GM18861 (cell line): ENCODE data around the gene PDE11A.
"Not testable (repeated sequence)": the region's sequence is repeated elsewhere in the genome, so short reads cannot be mapped to it uniquely, and the experiment has no call there.

Experiments
- ATAC-seq: cut with Tn5 transposase; IDR thresholded peaks from one replicate; pipeline ENCODE4 v1.9.1; 2021; ENCODE audit not compliant: unreplicated experiment

PDE11A gene

DNA sequence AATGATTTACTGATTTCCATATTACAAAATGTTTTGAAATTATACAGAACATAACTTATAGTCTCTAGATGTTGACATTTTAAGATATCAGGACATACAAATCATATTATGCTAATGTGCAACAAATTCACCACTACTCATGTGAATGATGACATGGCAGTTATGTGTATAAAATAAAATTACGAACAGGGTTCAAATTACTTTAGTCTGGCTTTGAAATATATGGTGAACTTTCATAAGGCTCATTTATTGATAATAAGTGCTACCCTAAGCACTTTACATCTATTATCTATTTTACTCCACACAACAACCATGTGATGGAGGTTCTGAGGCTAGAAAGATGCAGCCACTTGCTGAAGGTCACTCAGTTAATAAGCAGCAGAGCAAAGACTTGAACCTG lies 62.8 kb downstream of the PDE11A start:
- ATAC-seq: no peak

DNA sequence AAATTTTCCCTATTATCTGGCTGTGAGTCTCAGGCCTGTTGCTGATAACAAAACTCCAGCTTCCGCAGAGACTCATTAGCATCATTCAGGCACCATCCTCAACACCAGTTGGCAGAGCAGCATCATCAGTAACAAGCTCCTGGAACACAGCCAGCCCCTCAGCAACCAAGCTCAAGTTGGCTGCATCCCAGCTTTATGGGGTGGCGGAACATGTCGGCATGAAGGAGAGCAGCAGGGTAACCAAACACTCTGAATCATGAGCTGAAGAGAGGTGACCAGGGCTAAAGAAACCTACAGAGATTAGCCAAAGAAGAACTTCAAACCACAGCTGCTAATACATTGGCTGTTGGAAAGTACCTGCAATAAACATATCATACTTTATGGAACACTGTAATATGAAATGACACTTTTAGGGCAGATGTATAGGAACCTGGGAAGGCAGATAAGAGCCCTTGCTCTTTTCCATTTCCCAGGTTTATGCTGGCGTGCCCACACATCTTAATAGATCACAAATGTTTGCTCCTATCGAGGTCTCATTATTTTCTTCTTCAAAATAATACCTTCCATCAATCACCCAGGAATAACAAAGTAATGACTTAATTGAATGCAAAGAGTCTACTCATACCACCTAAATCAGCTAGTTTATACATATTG lies 63.8 kb downstream of the PDE11A start:
- no peak for ATAC-seq

DNA sequence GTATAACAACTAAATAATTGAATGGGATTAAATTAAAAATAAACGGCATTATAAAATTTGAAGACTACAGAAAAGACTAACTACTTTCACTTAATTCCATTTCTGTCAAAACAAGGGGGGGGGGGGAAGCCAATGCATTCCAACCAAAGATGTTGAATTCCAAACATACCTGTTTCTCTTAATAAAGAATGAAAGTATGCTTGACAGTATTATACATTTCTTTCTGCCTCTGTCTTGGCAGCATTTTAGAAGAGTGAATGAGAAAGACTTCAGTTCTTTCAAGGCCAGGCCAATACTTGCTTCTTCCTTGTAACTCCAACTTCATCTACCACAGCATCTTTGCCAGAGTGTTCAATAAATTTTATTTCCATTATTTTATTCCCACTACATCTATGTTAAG lies 65.9 kb downstream of the PDE11A start:
- ATAC-seq: no peak

DNA sequence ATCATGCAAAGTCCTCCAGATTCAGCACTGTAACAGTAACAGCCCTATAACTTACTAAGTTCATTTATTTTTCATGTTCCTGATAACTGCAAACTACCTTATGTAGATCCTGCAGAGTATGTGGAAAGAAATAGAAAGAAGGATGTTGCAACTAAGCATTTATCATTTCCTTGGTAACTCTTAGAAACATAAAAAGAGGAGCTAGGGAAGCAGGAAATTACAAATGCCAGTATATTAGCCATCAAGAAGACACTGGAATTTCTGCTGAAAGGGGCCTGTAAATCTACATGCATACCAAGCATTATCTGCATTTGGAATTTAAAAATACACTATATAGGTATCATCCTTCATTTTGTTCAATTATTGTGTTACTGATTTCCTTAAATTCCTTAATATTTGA lies 66.8 kb downstream of the PDE11A start:
- ATAC-seq: no peak

DNA sequence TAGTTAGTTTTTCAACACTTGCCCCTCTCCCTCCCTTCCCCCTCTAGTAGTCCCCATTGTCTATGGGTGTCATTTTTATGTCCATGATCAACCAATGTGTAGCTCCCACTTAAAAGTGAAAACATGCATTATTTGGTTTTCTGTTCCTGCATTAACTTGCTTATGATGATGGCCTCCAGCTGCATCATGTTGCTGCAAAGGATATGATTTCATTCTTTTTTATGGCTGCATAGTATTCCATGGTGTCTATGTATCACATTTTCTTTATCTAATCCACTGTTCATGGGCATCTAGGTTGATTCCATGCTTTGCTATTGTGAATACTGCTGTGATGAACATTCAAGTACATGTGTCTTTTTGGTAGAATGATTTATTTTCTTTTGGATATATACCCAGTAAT lies 70.5 kb downstream of the PDE11A start:
- no peak for ATAC-seq

DNA sequence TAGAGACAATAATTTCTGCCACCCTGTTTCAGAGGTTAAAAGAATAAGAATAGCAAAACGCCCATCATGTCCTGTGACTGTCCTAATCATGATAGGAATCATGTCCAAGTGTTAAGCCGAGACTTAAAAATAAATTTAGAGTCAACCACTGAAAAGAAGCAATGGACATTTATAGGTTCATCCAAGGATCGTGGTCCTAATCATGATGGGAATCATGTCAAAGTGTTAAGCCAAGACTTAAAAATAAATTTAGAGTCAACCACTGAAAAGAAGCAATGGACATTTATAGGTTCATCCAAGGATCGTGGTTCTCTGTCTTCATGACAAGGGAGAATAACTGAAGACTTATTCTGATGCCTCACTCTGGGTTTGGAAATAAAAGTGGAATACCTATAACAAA lies 73.6 kb downstream of the PDE11A start:
- no peak for ATAC-seq

DNA sequence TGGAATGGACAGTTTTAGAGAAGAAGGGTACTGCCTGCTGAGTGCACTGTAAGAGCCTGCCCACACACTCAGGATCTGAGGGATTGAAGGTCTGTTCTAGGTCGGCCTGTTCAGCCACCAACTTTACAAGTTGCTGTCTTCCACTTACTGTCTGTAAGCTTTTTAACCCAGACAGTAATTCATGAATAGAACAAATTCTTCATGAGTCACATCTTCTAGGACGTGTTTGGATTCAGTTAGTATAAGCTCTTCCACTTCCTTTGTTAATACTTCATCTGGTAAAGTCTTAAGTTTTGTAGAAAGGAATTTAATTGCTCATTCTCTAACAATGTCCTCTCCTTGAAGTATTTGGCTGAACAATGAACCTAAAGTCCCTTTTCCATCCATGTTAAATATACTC lies 74.6 kb downstream of the PDE11A start:
- no peak for ATAC-seq

DNA sequence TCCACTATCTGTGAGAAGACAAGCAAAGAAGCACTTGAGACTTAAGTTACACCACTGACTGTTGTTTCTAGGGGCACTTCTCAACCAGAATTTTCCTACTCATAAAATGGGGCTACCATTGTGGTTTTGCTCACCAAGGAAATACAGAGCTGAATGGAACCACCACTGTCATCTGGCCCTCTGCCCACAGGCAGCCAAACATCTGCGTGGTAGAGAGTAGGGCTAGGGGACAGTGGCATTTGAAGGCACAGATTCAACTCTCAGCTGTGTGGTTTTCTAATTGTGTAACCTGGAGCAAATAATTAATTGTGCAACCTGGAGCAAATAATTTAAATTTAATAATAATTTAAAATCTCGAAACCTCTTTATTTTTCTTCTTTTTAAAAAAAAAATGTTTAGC lies 79.6 kb downstream of the PDE11A start:
- ATAC-seq: no peak

DNA sequence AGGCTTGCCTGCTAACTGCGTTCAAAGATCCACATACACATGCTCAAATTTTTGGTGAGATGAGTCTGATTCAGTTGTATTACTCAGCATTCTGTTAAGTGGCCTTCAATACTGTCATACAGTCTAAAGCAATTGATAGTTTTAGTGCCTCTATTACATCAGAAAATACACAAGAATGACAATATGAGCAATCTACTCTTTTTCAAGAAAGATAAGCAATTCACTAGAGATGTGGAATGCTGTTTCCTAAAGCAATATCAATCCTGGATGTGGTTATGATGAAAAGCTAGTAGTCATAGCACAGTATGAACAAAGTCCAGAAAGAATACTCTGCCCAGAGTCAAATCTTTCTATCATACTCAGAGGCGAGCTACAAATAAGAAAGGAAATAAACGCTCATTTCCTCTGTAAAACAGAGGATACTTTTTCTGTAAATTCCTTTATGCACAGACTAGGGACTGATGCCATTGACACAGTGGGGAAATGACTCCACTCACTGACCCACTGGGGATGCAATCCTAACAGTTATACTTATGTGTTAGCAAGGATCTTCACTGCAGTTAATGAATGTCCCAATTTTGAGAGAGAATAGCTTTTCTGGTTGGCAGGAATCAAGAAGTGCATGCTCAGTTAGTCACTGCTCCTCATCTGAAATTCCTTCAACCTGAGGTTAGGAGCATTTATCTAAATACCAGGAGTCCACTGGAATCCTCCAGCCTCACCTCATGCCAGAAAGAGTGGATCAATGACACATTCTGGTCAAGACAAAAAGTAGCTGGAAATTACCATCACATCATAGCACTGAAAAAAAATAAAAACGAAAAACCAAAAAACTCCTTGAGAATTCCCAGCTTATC lies 83.3 kb downstream of the PDE11A start:
- no peak for ATAC-seq

DNA sequence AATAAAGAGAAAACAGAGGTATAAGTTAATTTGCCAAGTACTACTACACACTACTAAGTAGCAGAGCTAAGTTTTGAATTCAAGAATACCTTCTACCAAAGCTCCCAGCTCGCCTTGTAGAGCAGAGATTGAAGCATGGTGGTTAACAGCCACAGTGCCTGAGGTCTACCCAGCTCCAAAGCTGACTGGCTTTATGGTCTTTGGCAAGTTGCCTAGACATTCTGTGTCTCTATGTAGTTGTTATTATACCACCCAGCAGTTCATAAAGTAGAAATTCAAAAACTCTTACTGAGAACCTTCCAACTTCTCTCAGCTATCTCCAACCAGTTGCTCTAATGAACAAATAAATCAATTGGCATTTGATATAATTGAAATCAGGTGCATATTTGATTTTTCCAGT lies 87.8 kb downstream of the PDE11A start:
- ATAC-seq: no peak

DNA sequence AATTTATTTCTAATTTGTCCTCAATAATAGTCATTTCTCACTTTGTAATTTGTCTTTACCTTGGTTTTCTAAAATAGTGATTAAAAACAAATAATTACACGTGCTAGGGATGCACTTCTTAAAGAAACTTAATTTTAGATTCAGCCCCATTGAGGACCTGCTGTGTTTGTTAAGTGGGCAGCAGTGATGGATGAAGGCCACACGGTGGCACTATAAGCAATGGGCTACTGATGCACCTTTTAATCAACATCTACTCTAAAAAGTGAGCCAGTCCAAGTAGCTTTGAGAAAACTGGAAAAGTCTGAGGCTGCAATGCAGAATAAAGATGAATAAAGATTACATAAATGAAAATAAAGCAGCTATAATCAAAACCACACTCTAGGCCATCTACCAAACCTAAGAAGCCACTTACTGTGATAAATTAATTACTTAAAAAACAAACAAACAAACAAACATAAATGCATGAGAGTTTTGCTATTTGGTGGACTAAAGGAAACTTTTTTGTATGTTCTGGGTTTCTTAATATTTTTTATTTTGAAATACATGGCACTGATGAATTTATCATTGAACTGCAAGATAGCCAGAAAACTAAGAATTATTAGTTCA lies 89.3 kb downstream of the PDE11A start:
- peak; percentile 78 for ATAC-seq

DNA sequence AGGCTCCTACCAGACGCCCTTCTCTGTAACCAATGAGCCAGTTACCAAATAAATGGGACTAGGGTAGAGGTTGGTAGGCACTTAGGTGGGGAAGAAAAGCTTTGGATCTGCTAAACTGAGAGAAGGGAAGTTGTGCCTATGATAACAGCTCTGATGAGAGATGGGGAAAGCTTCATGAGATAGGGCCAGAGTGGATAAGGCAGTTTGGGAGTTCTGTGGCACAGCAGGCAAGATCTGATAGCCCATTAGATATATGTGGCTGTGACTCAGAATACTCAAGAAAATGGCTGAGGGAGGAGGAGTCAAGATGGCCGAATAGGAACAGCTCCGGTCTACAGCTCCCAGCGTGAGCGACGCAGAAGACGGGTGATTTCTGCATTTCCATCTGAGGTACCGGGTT lies 99.8 kb downstream of the PDE11A start:
- ATAC-seq: no peak

DNA sequence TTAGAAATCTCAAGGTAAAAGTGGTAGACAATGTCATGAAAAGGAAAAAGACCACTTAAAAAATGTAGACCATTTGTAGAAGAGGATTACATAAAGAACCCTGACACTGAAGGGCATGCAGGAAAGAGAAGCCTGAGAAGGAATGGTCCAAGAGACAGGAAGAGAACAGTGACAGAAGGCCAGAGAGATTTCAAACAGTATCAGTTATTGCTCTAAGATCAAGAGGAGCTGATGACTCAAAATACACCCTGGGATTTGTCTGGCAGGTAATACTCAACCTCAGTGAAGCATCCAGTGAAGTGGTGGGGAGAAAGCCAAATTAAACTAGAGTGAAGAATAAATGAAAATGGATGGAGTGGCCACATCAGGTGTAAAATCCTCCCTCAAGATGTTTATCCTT lies 100.5 kb downstream of the PDE11A start:
- ATAC-seq: no peak

DNA sequence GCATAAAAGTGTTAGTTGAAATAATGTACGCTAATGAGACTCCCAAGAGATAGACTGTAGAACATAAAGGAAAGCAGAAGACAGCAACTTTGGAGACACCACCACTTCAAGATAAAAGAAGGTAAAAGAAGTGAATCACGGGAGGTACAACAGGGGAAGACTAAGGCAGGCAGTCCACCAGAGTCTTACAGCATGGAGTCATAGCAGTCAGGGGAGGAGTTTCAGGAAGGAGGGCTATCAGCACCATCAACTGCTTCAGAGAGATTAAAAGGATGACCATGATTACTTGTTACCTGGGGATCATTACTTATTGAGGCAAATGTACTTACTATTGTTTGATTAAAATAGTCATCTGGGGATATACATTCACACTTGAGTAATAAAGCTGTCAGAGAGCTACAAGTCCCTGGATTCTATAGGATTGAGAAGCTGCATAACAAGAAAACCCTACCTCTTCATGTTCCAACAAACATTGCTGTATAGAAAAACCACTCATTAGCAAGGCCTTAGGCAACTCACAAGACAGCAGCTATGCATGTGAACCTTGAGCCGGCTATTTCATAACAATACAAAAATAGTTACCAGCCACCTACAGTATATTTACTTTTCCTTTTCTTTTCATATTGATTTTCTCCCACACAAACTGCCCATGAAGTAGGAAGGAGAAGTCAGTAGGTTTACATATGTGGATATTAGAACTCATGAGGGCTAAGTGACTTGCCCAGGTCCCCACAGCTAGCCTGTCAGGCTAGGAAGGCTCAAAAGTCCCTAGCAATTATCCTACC lies 101.7 kb downstream of the PDE11A start:
- ATAC-seq: no peak

DNA sequence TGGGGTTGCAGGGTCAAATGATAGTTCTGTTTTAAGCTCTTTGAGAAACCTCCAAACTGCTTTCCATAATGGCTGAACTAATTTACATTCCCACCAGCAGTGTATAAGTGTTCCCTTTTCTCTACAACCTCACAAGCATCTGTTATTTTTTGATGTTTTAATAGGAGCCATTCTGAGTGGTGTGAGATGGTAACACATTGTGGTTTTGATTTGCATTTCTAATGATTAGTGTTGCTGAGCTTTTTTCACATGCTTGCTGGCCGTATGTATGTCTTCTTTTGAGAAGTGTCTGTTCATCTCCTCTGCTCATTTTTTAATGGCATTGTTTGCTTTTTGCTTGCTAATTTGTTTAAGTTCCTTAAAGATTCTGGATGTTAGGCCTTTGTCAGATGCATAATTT lies 107.7 kb downstream of the PDE11A start:
- ATAC-seq: peak; percentile 60

DNA sequence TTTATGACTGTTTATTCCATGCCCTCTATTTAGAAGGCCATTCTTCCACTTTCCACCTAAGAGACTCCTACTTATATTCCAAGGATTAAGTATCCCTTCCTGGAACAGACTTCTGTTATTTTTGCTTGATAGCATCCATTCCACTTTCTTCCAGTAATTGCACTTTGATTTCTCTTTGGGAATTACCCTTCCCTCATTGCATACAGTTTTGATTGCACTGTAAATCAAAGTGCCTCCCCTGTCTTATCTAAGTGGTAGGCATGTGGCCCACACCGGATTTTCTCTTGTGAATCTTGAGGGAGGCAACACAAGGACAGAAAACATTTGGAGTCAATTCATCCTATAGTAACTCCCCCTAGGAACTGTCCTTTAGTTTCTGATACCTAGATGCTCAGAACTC lies 120.4 kb downstream of the PDE11A start:
- no peak for ATAC-seq

DNA sequence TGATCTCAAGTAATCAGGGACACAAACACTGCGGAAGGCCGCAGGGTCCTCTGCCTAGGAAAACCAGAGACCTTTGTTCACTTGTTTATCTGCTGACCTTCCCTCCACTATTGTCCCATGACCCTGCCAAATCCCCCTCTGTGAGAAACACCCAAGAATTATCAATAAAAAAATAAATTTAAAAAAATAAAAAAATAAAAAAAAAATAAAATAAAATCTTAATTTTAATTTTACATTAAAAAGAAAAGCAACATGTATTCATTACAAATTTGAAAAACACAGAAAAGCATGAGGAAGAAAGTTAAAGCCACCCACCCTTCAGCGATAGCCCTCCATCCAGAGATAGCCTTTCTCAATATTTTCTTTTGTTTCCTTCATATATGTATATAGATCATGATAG lies 125.0 kb downstream of the PDE11A start:
- ATAC-seq: not testable (repeated sequence)

DNA sequence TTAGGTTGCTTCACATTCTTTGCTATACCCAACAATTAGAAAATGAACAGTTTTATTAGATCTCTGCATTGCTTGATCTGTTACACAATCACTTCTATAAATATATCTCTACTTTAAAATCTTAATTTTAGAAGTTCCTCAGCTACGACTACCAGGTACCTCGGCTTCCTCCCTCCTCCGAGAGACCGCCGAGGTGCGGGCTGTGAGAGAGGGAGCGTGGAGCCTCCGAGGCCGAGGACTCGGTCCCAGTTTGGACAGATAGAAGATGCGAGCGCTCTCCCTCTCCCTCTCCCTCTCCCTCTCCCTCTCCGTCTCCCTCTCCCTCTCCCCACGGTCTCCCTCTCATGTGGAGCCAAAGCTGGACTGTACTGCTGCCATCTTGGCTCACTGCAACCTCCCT lies 128.0 kb downstream of the PDE11A start:
- ATAC-seq: not testable (repeated sequence)

DNA sequence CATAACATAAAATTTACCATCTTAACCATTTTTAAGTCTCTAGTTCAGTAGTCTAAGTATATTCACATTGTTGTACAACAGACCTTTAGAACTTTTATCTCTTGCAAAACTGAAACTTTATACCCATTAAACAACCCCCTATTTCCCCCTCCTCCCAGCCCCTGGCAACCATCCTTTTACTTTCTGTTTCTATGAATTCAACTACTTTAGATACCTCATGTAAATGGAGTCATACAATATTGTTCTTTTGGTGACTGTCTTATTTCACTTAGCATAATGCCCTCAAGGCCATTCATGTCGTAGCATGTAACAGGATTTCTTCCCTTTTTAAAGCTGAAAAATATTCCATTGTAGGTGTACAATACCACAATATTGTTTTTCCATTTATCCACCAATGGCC lies 129.8 kb downstream of the PDE11A start:
- no peak for ATAC-seq

DNA sequence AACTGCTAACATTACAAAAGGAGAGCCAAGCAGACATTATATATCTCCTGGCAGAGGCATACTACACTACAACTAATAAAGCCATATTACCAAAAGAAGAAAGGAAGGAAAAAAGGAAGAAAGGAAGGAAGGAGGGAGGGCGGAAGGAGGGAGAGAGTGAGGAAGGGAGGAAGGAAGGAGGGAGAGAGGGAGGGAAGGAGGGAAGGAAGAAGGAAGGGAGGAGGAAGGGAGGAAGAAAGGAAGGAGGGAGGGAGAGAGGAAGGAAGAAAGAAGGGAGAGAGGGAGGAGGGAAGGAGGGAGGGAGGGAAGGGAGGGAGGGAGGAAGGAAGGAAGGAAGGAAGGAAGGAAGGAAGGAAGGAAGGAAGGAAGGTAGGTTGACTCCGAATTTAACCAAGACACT lies 133.4 kb downstream of the PDE11A start:
- ATAC-seq: no peak

DNA sequence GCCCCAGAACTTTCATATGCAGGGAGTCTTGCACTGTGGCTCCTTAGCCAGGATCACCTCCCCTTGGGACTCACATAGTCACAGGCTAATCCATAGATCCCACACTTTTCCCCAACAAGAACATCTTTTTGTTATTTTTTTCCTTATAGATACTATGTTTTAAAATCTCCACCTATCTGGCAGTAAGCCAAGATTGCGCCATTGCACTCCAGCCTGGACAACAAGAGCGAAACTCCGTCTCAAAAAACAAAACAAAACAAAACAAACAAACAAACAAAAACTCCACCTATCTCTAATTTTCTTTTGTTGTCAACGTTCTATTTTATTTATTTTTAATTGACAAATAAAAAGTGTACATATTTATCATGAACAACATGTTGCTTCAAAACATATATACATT lies 141.7 kb downstream of the PDE11A start:
- ATAC-seq: no peak
